ENCODE results near the gene LRFN2.

Gene LRFN2

GRCh38 chr6:40427196-40427595 is 160.0 kb downstream of the LRFN2 start:
- no peak for FAIRE-seq

GRCh38 chr6:40426346-40427066 is 160.7 kb downstream of the LRFN2 start:
- FAIRE-seq = no peak

GRCh38 chr6:40425192-40425919 is 161.8 kb downstream of the LRFN2 start:
- FAIRE-seq = no peak

GRCh38 chr6:40422046-40422445 is 165.1 kb downstream of the LRFN2 start:
- no peak for FAIRE-seq

- FAIRE-seq = no peak
These were observed 167.0 kb downstream of the LRFN2 start for GRCh38 chr6:40419946-40420728.

GRCh38 chr6:40419377-40419776 is 167.8 kb downstream of the LRFN2 start:
- no peak for FAIRE-seq

GRCh38 chr6:40417031-40417430 is 170.1 kb downstream of the LRFN2 start:
- no peak for FAIRE-seq

- no peak for FAIRE-seq
These were observed 172.5 kb downstream of the LRFN2 start for GRCh38 chr6:40414617-40415016.

- no peak for FAIRE-seq
These were observed 173.9 kb downstream of the LRFN2 start for GRCh38 chr6:40413239-40413638.

- no peak for FAIRE-seq
These were observed 175.3 kb downstream of the LRFN2 start for GRCh38 chr6:40411881-40412280.

- no peak for FAIRE-seq
These were observed 176.3 kb downstream of the LRFN2 start for GRCh38 chr6:40410821-40411220.

GRCh38 chr6:40409716-40410397 is 177.3 kb downstream of the LRFN2 start:
- FAIRE-seq = no peak

GRCh38 chr6:40408786-40409542 is 178.2 kb downstream of the LRFN2 start:
- FAIRE-seq = no peak

- FAIRE-seq = no peak
These were observed 179.9 kb downstream of the LRFN2 start for GRCh38 chr6:40407239-40407638.

GRCh38 chr6:40406175-40406574 is 181.0 kb downstream of the LRFN2 start:
- no peak for FAIRE-seq

- FAIRE-seq = no peak
These were observed 186.4 kb downstream of the LRFN2 start for GRCh38 chr6:40400738-40401137.

- FAIRE-seq = no peak
These were observed 187.2 kb downstream of the LRFN2 start for GRCh38 chr6:40399888-40400457.

GRCh38 chr6:40398810-40399477 is 188.2 kb downstream of the LRFN2 start:
- no peak for FAIRE-seq

- no peak for FAIRE-seq
These were observed 189.0 kb downstream of the LRFN2 start for GRCh38 chr6:40398034-40398691.

GRCh38 chr6:40397287-40398033 is 189.7 kb downstream of the LRFN2 start:
- no peak for FAIRE-seq

Measured in TTC549 (cell line).